ENCODE measurements around the gene BTBD2. TPM values are rescaled to one million over a fixed set of nuclear protein-coding genes. Genes with fewer than 3 reads are reported as not detected.

BTBD2 gene
- total RNA-seq, 2 donors from 2014 or later = 24.6 to 60.8 TPM

Other genes with a start within 250 kb of the BTBD2 start
- 10 to 100 TPM; 11.7 to 28.7 TPM for gene ATP8B3, start 203.4 kb downstream of the BTBD2 start, total RNA-seq
- gene REXO1, start 167.2 kb downstream of the BTBD2 start, total RNA-seq = 10 to 100 TPM; 35.5 to 44.5 TPM
- 10 to 100 TPM; 20.5 to 22.6 TPM for gene KLF16, start 152.1 kb downstream of the BTBD2 start, total RNA-seq
- 100 to 1,000 TPM; 109 to 110 TPM for gene ABHD17A, start 130.2 kb downstream of the BTBD2 start, total RNA-seq
- gene ADAT3, start 110.3 kb downstream of the BTBD2 start, total RNA-seq = 1 to 10 TPM; 8.5 to 10.0 TPM
- 10 to 100 TPM; 22.4 to 28.2 TPM for gene SCAMP4, start 110.3 kb downstream of the BTBD2 start, total RNA-seq
- gene CSNK1G2, start 74.5 kb downstream of the BTBD2 start, total RNA-seq = 10 to 100 TPM; 33.1 to 58.6 TPM
- gene MKNK2, start 35.5 kb upstream of the BTBD2 start, total RNA-seq = 100 to 1,000 TPM; 211 to 261 TPM
- gene MOB3A, start 80.6 kb upstream of the BTBD2 start, total RNA-seq = 100 to 1,000 TPM in 1 of 2 donors, 10 to 100 TPM in 1; 91.8 to 183 TPM
- gene IZUMO4, start 81.2 kb upstream of the BTBD2 start, total RNA-seq = 100 to 1,000 TPM in 1 of 2 donors, 10 to 100 TPM in 1; 29.7 to 105 TPM
- 10 to 100 TPM; 83.5 to 91.7 TPM for gene AP3D1, start 135.9 kb upstream of the BTBD2 start, total RNA-seq
- 100 to 1,000 TPM in 1 of 2 donors, 10 to 100 TPM in 1; 64.2 to 154 TPM for gene DOT1L, start 148.2 kb upstream of the BTBD2 start, total RNA-seq
- gene PLEKHJ1, start 220.6 kb upstream of the BTBD2 start, total RNA-seq = 10 to 100 TPM; 41.9 to 69.9 TPM
- 100 to 1,000 TPM; 145 to 154 TPM for gene SF3A2, start 221.1 kb upstream of the BTBD2 start, total RNA-seq
- gene AMH, start 233.6 kb upstream of the BTBD2 start, total RNA-seq = 1 to 10 TPM; 1.9 to 2.9 TPM
- gene JSRP1, start 240.7 kb upstream of the BTBD2 start, total RNA-seq = under 1 TPM; 0.39 to 0.56 TPM